Erythroblast (primary cell): ENCODE measurements around the gene RELT.

Experiments used
- GATA1 ChIP-seq: IDR thresholded peaks from 2 replicates; pipeline ENCODE4 v1.6.1; 2011; ENCODE audit warnings: low read depth, mild to moderate bottlenecking, control low read depth, low read length, moderate library complexity
- POLR2A ChIP-seq: IDR thresholded peaks from 2 replicates; pipeline ENCODE4 v1.6.1; 2011; ENCODE audit warnings: mild to moderate bottlenecking, low read length

- no peak for TF ChIP-seq POLR2A
- TF ChIP-seq GATA1: no peak
Measured at GRCh38 chr11:73422886-73423285, 46.7 kb downstream of the RELT start.
